Glutamatergic neuron (in vitro differentiated cells): ENCODE data around the gene GLYATL1B. TPM values are rescaled to one million over a fixed set of nuclear protein-coding genes. Genes with fewer than 3 reads are reported as not detected.
"Not testable (repeated sequence)": the region's sequence is repeated elsewhere in the genome, so short reads cannot be mapped to it uniquely, and the experiment has no call there.

Source experiments
- DNase-seq: peaks from one replicate; pipeline ENCODE4 v3.0.0; 2022
- H3K27ac Mint-ChIP-seq: one replicate; pipeline ENCODE4 v1.8.0; 2020; ENCODE audit warnings: mild to moderate bottlenecking, mixed read lengths, inconsistent platforms; ENCODE audit not compliant: unreplicated experiment
- H3K27me3 Mint-ChIP-seq: one replicate; pipeline ENCODE4 v1.8.0; 2020; ENCODE audit warnings: mild to moderate bottlenecking, moderate library complexity, mixed read lengths, inconsistent platforms; ENCODE audit not compliant: unreplicated experiment
- H3K36me3 Mint-ChIP-seq: one replicate; pipeline ENCODE4 v1.8.0; 2020; ENCODE audit warnings: mild to moderate bottlenecking, mixed read lengths, inconsistent platforms; ENCODE audit not compliant: unreplicated experiment
- H3K4me1 Mint-ChIP-seq: one replicate; pipeline ENCODE4 v1.8.0; 2020; ENCODE audit warnings: mild to moderate bottlenecking, low read depth, mixed read lengths, inconsistent platforms; ENCODE audit not compliant: unreplicated experiment
- H3K4me3 Mint-ChIP-seq: one replicate; pipeline ENCODE4 v1.8.0; 2020; ENCODE audit warnings: mild to moderate bottlenecking, mixed read lengths, inconsistent platforms; ENCODE audit not compliant: unreplicated experiment
- H3K9me3 Mint-ChIP-seq: one replicate; pipeline ENCODE4 v1.8.0; 2020; ENCODE audit warnings: mild to moderate bottlenecking, moderate library complexity, mixed read lengths, inconsistent platforms; ENCODE audit not compliant: unreplicated experiment
- CTCF ChIP-seq: fragments of 200-600 bp; sonication (generic); IDR thresholded peaks from one replicate; pipeline ENCODE4 v1.5.0; 2021; ENCODE audit not compliant: partially characterized antibody, unreplicated experiment
- total RNA-seq: library from RNA; stranded (reverse); fragmentation: NEBNext Ultra II Directional; extraction: Animal tissue kit (Norgen Biotek cat#: 25700); gene quantifications from one replicate; pipeline ENCODE4 v1.2.1, GENCODE V29; 2021; ENCODE audit not compliant: unreplicated experiment

GLYATL1B gene
- total RNA-seq, 1 donor from 2014 or later: not detected

GRCh38 chr11:59076876-59077571 lies 9.1 kb upstream of the GLYATL1B start:
- Mint-ChIP-seq H3K27ac (no peak overlapping the region), H3K36me3 (no peaks in the 10 kb centered on the region), H3K27me3 (no peaks in the 10 kb centered on the region), H3K9me3 (no peaks in the 10 kb centered on the region), H3K4me1 (no peaks in the 10 kb centered on the region), H3K4me3 (no peak overlapping the region)
- no peak for DNase-seq
- TF ChIP-seq CTCF: no peak

DNA sequence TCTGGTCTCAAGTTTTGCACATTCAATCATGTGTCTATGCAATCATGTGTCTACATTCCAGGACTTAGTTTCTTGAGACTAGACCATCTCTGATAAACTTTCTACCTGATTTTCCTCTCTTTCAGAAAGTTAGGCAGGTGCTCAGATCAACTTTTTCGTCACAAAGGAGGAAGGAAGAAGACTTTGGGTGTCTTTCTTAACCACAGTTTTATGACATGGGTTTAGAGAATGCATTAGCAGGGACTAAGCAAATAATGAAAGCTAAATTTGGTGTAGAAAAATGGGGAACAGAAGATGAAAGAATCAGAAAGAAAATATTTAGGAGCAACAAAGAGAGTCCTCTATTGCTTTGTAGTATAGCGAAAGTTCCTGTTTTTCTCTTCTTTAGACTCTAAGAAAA lies 7.7 kb upstream of the GLYATL1B start:
- Mint-ChIP-seq H3K27ac (no peak overlapping the region), H3K9me3 (no peaks in the 10 kb centered on the region), H3K4me1 (no peaks in the 10 kb centered on the region), H3K36me3 (no peaks in the 10 kb centered on the region), H3K4me3 (no peak overlapping the region), H3K27me3 (no peaks in the 10 kb centered on the region)
- TF ChIP-seq CTCF: no peak
- no peak for DNase-seq

DNA sequence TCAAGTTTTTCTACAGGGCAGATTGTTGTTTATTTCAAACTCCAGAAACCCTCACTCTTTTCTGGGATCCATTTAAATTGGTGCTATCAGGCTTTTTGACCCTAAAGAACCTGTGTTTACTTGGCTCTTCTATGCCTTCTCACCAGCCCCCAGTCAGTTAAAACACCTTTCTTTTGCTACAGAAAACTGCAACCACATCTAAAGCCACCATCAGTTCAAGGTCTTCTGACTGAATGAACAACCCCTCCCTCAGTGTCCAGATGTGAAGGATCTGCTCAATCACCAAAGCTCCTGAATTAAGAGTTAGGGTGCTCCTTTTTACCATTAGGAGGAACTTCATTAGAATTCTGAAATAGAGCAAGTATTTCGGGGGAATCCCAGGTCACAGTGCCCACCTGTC lies 7.0 kb upstream of the GLYATL1B start:
- Mint-ChIP-seq H3K4me3 (no peak overlapping the region), H3K4me1 (no peaks in the 10 kb centered on the region), H3K27ac (no peak overlapping the region), H3K9me3 (no peaks in the 10 kb centered on the region), H3K36me3 (no peaks in the 10 kb centered on the region), H3K27me3 (no peaks in the 10 kb centered on the region)
- no peak for TF ChIP-seq CTCF
- DNase-seq: no peak

GRCh38 chr11:59080421-59080820 lies 5.7 kb upstream of the GLYATL1B start:
- not testable (repeated sequence) for H3K36me3 Mint-ChIP-seq, H3K4me1 Mint-ChIP-seq, H3K27ac Mint-ChIP-seq, H3K27me3 Mint-ChIP-seq, H3K9me3 Mint-ChIP-seq, H3K4me3 Mint-ChIP-seq, DNase-seq

DNA sequence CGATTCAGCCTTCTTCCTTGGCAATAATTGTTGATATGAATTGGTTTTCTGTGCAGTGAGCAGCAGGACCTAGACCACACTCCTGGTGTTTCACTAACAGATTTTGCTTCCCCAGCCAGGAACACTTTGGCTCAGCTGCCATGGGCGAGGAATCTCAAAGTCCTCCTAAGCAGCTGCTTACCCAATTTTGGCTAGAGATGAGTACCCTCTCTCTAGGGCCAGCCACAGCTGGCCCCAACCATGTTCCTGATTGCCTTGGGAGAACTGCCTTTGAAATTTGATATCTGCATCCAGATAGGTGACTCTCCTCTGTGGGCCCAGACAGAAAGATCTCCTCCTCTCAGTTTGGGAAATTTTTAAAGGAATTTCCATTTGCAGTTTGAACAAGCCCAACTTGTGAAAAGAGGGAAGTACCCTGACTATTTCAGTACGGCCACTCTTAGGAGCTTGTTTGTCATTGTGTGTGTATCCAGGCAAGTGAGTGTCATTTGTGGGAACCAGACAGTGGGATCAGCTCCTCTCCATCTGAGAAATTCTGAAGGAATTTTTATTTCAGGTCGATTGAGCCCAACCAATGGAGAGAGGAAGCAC lies 4.6 kb upstream of the GLYATL1B start:
- not testable (repeated sequence) for H3K4me1 Mint-ChIP-seq, H3K27me3 Mint-ChIP-seq, H3K4me3 Mint-ChIP-seq, H3K9me3 Mint-ChIP-seq, H3K36me3 Mint-ChIP-seq, H3K27ac Mint-ChIP-seq, DNase-seq

GRCh38 chr11:59088162-59088561 lies 2.1 kb downstream of the GLYATL1B start:
- Mint-ChIP-seq H3K9me3 (no peaks in the 10 kb centered on the region), H3K4me1 (no peaks in the 10 kb centered on the region), H3K27me3 (no peaks in the 10 kb centered on the region), H3K27ac (no peak overlapping the region), H3K36me3 (no peaks in the 10 kb centered on the region), H3K4me3 (no peak overlapping the region)
- no peak for TF ChIP-seq CTCF
- no peak for DNase-seq

GRCh38 chr11:59093576-59093975 lies 7.5 kb downstream of the GLYATL1B start:
- H3K36me3 Mint-ChIP-seq, H3K4me1 Mint-ChIP-seq, H3K9me3 Mint-ChIP-seq, DNase-seq, H3K27ac Mint-ChIP-seq, H3K27me3 Mint-ChIP-seq, H3K4me3 Mint-ChIP-seq: not testable (repeated sequence)

GRCh38 chr11:59095225-59095624 lies 9.1 kb downstream of the GLYATL1B start:
- not testable (repeated sequence) for H3K4me3 Mint-ChIP-seq, H3K27ac Mint-ChIP-seq

More at GRCh38 chr11:59095225-59095624, 9.1 kb downstream of the GLYATL1B start:
- DNase-seq, H3K36me3 Mint-ChIP-seq, H3K4me1 Mint-ChIP-seq, H3K27me3 Mint-ChIP-seq, H3K9me3 Mint-ChIP-seq: not testable (repeated sequence)
